Type B pancreatic cell (in vitro differentiated cells): ENCODE measurements around the gene GABRA5. TPM values are rescaled to one million over a fixed set of nuclear protein-coding genes. Genes with fewer than 3 reads are reported as not detected.

Experiments
- DNase-seq: peaks from one replicate; pipeline ENCODE4 v3.0.0; 2021; ENCODE audit warnings: mixed read lengths; ENCODE audit not compliant: unreplicated experiment; ENCODE audit errors: extremely low spot score
- H3K27ac Mint-ChIP-seq: 2 replicates; pipeline ENCODE4 v1.8.0; 2021; ENCODE audit warnings: mild to moderate bottlenecking, mixed read lengths
- H3K27me3 Mint-ChIP-seq: 2 replicates; pipeline ENCODE4 v1.8.0; 2021; ENCODE audit warnings: mixed read lengths
- H3K36me3 Mint-ChIP-seq: 2 replicates; pipeline ENCODE4 v1.8.0; 2021; ENCODE audit warnings: mixed read lengths
- H3K4me1 Mint-ChIP-seq: one replicate; pipeline ENCODE4 v1.8.0; 2021; ENCODE audit warnings: mixed read lengths; ENCODE audit not compliant: unreplicated experiment
- H3K4me3 Mint-ChIP-seq: 2 replicates; pipeline ENCODE4 v1.8.0; 2021; ENCODE audit warnings: mild to moderate bottlenecking, mixed read lengths
- H3K9me3 Mint-ChIP-seq: 2 replicates; pipeline ENCODE4 v1.8.0; 2021; ENCODE audit warnings: mixed read lengths
- total RNA-seq: library from RNA; stranded (reverse); gene quantifications from 2 replicates; pipeline ENCODE4 v1.2.1, GENCODE V29; 2021; ENCODE audit warnings: low replicate concordance
- TF ChIP-seq, protein P1 (sequence below): fragments of 200-600 bp; sonication (generic); conservative IDR thresholded peaks from 2 replicates; pipeline ENCODE4 v1.5.0; 2021; ENCODE audit warnings: antibody characterized with exemption, mild to moderate bottlenecking

GABRA5 gene
- total RNA-seq, 1 donor from 2014 or later, result 3.1 TPM

DNA sequence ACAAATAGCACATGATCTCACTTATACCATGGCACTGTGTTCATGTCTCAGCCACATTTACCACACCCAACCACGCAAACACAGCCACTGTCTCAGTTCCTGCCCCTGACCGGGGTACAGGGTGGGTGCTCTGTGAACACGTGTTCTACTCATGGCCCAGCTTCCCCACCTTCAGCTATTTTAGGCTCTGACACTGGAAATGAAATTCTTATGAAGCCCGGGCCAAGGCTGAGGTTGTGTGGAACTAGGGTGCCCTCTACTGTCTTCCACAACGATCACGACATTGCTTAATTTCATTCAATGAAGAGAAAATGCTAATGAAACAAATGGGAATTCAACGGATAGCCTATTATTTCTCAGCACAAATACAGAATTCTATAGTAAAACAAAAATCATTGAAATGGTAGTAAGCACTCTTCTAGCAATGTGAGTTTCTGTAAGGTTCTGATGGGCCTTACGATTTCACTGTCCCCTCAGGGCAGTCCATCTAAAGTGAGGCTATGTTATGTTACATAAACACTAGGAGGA lies 2.1 kb upstream of the GABRA5 start:
- no peak for DNase-seq
- Mint-ChIP-seq H3K27ac (no peak overlapping the region), H3K4me3 (peak overlapping the region; percentile 19), H3K27me3 (peaks cover 57% of the 10 kb centered on the region), H3K9me3 (no peaks in the 10 kb centered on the region), H3K4me1 (no peaks in the 10 kb centered on the region), H3K36me3 (no peaks in the 10 kb centered on the region)
- TF ChIP-seq, protein P1, sequence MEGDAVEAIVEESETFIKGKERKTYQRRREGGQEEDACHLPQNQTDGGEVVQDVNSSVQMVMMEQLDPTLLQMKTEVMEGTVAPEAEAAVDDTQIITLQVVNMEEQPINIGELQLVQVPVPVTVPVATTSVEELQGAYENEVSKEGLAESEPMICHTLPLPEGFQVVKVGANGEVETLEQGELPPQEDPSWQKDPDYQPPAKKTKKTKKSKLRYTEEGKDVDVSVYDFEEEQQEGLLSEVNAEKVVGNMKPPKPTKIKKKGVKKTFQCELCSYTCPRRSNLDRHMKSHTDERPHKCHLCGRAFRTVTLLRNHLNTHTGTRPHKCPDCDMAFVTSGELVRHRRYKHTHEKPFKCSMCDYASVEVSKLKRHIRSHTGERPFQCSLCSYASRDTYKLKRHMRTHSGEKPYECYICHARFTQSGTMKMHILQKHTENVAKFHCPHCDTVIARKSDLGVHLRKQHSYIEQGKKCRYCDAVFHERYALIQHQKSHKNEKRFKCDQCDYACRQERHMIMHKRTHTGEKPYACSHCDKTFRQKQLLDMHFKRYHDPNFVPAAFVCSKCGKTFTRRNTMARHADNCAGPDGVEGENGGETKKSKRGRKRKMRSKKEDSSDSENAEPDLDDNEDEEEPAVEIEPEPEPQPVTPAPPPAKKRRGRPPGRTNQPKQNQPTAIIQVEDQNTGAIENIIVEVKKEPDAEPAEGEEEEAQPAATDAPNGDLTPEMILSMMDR, result peak; percentile 84

DNA sequence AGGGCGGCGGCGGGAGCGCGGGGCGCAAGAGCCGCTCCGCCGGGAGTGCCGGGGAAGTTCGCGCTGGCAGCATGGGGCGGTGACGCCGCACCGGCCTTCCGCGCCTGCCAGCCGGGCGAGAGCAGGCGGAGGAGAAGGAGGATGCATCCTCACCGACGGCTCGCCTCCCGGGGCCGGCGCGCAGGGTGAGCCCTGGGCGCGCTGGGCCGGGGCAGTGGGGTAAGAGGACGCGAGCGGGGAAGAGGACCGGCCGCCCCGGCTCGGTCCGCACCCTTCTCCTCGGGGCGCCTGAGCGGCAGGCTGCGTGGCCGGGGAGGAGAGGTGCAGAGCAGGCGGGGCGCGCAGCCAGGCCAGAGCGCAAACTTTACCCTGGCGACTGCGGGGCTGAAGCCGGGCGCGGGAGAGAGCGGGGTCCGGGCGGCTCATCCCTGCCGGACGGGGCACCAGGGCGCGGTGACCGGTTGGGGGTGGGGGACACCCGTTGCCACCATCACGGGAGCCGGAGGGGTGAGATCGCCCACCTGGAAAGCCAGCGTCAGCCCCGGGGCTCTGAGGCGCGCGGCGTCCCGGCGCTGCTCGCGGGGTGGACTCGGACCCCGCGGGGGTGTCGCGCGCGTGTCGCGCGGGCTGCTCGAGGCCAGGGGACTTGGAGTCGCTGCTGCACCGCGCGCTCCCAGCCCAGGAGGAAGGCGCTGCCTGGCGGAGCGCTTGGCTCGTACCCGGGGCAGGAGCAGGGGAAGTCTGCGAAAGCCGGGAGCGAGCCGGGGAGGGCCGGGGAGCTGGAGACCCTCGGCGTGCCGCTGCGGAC lies 542 bp downstream of the GABRA5 start:
- Mint-ChIP-seq H3K4me3 (peak overlapping the region; percentile 78), H3K27me3 (peaks cover 78% of the 10 kb centered on the region), H3K9me3 (no peaks in the 10 kb centered on the region), H3K36me3 (no peaks in the 10 kb centered on the region), H3K27ac (no peak overlapping the region), H3K4me1 (no peaks in the 10 kb centered on the region)
- no peak for DNase-seq
- TF ChIP-seq, protein P1, result no peak

GRCh38 chr15:26868029-26868685 lies 1.3 kb downstream of the GABRA5 start:
- no peak overlapping the region for H3K27ac Mint-ChIP-seq
- peak overlapping the region; percentile 62 for H3K4me3 Mint-ChIP-seq
- no peaks in the 10 kb centered on the region for H3K36me3 Mint-ChIP-seq
- H3K4me1 Mint-ChIP-seq, result no peaks in the 10 kb centered on the region
- TF ChIP-seq, protein P1, result no peak
- DNase-seq, result no peak
- peaks cover 78% of the 10 kb centered on the region for H3K27me3 Mint-ChIP-seq
- H3K9me3 Mint-ChIP-seq, result no peaks in the 10 kb centered on the region

DNA sequence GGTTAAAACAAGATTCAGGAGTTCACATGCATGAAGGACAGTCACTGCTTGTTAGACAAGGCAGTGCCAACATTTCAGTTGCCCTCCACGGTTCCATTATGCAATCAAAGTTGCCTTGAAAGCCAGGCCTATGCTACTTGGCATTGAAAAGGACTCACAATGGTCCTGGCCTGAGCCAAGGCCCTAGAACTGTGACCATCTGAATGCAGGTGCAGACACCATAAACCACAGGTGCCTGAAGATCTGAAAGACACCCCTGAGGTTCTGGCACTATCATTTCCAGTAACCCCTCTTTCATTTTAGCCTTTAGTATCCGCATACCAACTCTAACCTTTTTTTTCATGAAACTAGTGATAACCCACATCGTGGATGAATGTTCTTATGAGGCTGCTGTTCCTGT lies 2.8 kb downstream of the GABRA5 start:
- Mint-ChIP-seq H3K27ac (no peak overlapping the region), H3K36me3 (no peaks in the 10 kb centered on the region), H3K9me3 (no peaks in the 10 kb centered on the region), H3K4me3 (peak overlapping the region; percentile 65), H3K27me3 (peaks cover 81% of the 10 kb centered on the region), H3K4me1 (no peaks in the 10 kb centered on the region)
- TF ChIP-seq, protein P1, result no peak
- DNase-seq, result no peak

GRCh38 chr15:26870346-26870745 lies 3.5 kb downstream of the GABRA5 start:
- DNase-seq, result no peak
- Mint-ChIP-seq H3K4me1 (no peaks in the 10 kb centered on the region), H3K4me3 (no peak overlapping the region), H3K27ac (no peak overlapping the region), H3K9me3 (no peaks in the 10 kb centered on the region), H3K36me3 (no peaks in the 10 kb centered on the region), H3K27me3 (peaks cover 75% of the 10 kb centered on the region)
- TF ChIP-seq, protein P1, result no peak
